Adrenal gland (tissue), 12 donors: ENCODE results near the gene RPS23. TPM values are rescaled to one million over a fixed set of nuclear protein-coding genes. Genes with fewer than 3 reads are reported as not detected.

ENCODE experiments used
- DNase-seq, 7 donors: peaks; one replicate each; pipeline ENCODE4 v3.0.0-alpha.2; 2019 to 2020
- H3K27ac ChIP-seq, 5 donors: fragments of 200-600 bp; sonication (generic) in 4 of 5; 1 replicate in 3 of 5; 2 replicates in 2 of 5; pipeline versions ENCODE4 v1.5.1 to v1.8.0; 2016 to 2020; ENCODE audit warnings: mild to moderate bottlenecking in 1 of 5
- H3K27me3 ChIP-seq: fragments of 200-600 bp; 2 replicates; pipeline ENCODE4 v1.8.0; 2021
- H3K36me3 ChIP-seq, 2 donors: fragments of 200-600 bp; replicated peaks in 1 of 2; 1 replicate in 1 of 2; 2 replicates in 1 of 2; pipeline versions ENCODE4 v1.5.1 to v1.8.0; 2018 to 2022
- H3K4me1 ChIP-seq, 2 donors: fragments of 200-600 bp; replicated peaks in 1 of 2; 1 replicate in 1 of 2; 2 replicates in 1 of 2; pipeline versions ENCODE4 v1.5.1 to v1.8.0; 2018 to 2021
- H3K4me3 ChIP-seq, 4 donors: fragments of 200-600 bp; sonication (generic) in 3 of 4; one replicate each; pipeline ENCODE4 v1.5.1; 2016 to 2018
- H3K9me3 ChIP-seq, 3 donors: fragments of 200-600 bp; sonication (generic) in 1 of 3; replicated peaks in 1 of 3; 1 replicate in 2 of 3; 2 replicates in 1 of 3; pipeline versions ENCODE4 v1.5.1 to v1.8.0; 2016 to 2021
- POLR2A ChIP-seq, 2 donors: fragments of 450-650 bp; IDR thresholded peaks; one replicate each; pipeline ENCODE4 v1.6.1; 2017; ENCODE audit warnings: antibody characterized with exemption in 2 of 2, mild to moderate bottlenecking in 2 of 2, moderate library complexity in 1 of 2
- WGBS, 4 donors: extraction: QIAGEN DNeasy Blood & Tissue Kit in 2 of 4; methylation state at CpG; one replicate each; pipeline versions ENCODE4 v1.1.5 to v1.1.7; 2013 to 2017; 5-methylcytosine and 5-hydroxymethylcytosine counted together
- intact Hi-C, 2 donors: fragments of 100-400 bp; cut with DNase I; formaldehyde crosslinking; loops; one replicate each; pipeline versions ENCODE4 v1.14.1 to v1.15.0; 2022 to 2023
- polyA plus RNA-seq, 3 donors: library from polyadenylated mRNA; stranded (reverse); fragments of 200-250 nt in 2 of 3; fragments of 350-450 nt in 1 of 3; fragmentation: Illumina TruSeq in 1 of 3; extraction: RNeasy Lipid Tissue Mini Kit (QIAGEN cat#74804) in 1 of 3; gene quantifications; one replicate each; pipeline ENCODE4 v1.2.3, GENCODE V29; 2013 to 2014
- total RNA-seq, 9 donors: library from RNA; depleted of rRNA in 4 of 9; stranded (reverse); fragments of >200 nt in 4 of 9; fragments of 120-200 nt in 1 of 9; fragmentation: NEBNext Ultra II Directional in 1 of 9; extraction: Animal tissue kit (Norgen Biotek cat#: 25700) in 1 of 9; gene quantifications; one replicate each; pipeline versions ENCODE4 v1.1.0 to v1.2.4, GENCODE V29; 2013 to 2023
- TF ChIP-seq, protein P1 (sequence below), 6 experiments: fragments of 450-650 bp in 4 of 6; fragments of 200-600 bp in 2 of 6; sonication (generic) in 1 of 6; IDR thresholded peaks; 1 replicate in 5 of 6; 2 replicates in 1 of 6; pipeline versions ENCODE4 v1.5.1 to v1.8.0; 2016 to 2021; ENCODE audit warnings: antibody characterized with exemption in 6 of 6, mild to moderate bottlenecking in 2 of 6, moderate library complexity in 1 of 6
- donor health status: healthy with polysubstance abuse.
- donor health status: Bipolar disorder and iron deficiency.
- donor health status: DM: yes; HTN: yes; CAD: no.
- donor health status: DM: no; HTN: no; CAD: no.
- donor health status: DM: no; HTN: no; CAD: no.
- donor health status: DM: yes; HTN: yes; CAD: no.

The RPS23 gene
- total and polyA plus RNA-seq, 12 donors, result 995 to 3,420 (median 1,546) TPM

DNA sequence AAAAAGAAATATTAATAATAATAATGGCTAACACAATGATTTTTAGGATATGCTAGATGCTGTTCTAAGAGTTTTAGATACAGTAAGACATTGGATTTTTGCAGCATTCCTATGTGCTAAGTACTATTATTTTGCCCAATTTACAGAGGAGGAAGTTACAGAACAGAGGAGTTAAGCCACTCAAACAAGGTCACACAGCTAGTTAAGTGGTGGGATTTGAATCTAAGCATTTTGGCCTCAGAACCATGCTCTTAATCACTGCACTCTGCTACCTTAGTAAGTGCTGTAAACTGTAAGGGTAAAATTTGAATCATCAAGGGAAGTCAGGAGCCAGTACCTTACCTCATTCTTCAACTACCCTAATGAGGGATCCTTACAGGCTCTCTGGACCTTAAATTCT, 25.4 kb downstream of the RPS23 start:
- Histone ChIP-seq H3K4me1 (no peaks in the 10 kb centered on the region), H3K27ac (no peak overlapping the region), H3K4me3 (no peak overlapping the region), H3K36me3 (no peaks in the 10 kb centered on the region), H3K9me3 (peaks cover 0 to 3% (median 2%) of the 10 kb centered on the region in 3 donors), H3K27me3 (no peaks in the 10 kb centered on the region)
- DNase-seq, result no peak
- intact Hi-C loops, result no loop called here
- no peak for TF ChIP-seq POLR2A (IDR thresholded peaks at IDR 0.05)
- TF ChIP-seq, protein P1, sequence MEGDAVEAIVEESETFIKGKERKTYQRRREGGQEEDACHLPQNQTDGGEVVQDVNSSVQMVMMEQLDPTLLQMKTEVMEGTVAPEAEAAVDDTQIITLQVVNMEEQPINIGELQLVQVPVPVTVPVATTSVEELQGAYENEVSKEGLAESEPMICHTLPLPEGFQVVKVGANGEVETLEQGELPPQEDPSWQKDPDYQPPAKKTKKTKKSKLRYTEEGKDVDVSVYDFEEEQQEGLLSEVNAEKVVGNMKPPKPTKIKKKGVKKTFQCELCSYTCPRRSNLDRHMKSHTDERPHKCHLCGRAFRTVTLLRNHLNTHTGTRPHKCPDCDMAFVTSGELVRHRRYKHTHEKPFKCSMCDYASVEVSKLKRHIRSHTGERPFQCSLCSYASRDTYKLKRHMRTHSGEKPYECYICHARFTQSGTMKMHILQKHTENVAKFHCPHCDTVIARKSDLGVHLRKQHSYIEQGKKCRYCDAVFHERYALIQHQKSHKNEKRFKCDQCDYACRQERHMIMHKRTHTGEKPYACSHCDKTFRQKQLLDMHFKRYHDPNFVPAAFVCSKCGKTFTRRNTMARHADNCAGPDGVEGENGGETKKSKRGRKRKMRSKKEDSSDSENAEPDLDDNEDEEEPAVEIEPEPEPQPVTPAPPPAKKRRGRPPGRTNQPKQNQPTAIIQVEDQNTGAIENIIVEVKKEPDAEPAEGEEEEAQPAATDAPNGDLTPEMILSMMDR (IDR thresholded peaks at IDR 0.05), result no peak

DNA sequence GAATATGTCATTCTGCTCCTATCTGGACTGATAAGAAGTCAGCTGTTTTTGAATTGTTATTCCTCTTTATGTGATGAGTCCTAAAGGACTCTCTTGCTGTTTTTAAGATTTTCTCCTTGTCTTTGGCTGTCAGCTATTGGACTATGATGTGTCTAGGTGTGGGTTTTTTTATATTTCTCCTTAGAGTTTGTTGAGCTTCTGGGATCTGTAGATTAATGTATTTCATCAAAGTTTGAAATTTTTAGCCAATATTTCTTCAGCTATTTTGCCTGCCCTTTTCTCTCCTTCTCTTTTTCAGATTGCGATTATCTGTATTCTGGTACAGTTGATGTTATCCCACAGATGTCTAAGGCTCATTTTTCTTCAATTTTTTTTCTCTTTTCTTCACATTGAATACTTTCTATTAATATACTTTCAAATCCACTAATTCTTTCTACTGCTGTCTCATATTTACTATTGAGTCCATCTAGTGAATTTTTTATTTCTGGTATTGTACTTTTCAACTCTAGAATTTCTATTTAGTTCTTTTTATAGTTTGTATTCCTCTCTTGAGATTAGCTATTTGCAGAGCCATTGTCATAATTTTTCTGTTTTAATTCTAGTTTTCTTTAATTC, 31.1 kb downstream of the RPS23 start:
- TF ChIP-seq, protein P1 (IDR thresholded peaks at IDR 0.05), result no peak
- no peak for TF ChIP-seq POLR2A (IDR thresholded peaks at IDR 0.05)
- Histone ChIP-seq H3K9me3 (peaks cover 0 to 16% (median 15%) of the 10 kb centered on the region in 3 donors), H3K4me1 (no peaks in the 10 kb centered on the region), H3K27me3 (no peaks in the 10 kb centered on the region), H3K36me3 (no peaks in the 10 kb centered on the region), H3K4me3 (no peak overlapping the region), H3K27ac (no peak overlapping the region)
- WGBS, 4 donors, result 96 to 100% (median 97%) methylated on average over 1 of the region's 1 CpG
- DNase-seq, result no peak
- intact Hi-C loops, result no loop called here

DNA sequence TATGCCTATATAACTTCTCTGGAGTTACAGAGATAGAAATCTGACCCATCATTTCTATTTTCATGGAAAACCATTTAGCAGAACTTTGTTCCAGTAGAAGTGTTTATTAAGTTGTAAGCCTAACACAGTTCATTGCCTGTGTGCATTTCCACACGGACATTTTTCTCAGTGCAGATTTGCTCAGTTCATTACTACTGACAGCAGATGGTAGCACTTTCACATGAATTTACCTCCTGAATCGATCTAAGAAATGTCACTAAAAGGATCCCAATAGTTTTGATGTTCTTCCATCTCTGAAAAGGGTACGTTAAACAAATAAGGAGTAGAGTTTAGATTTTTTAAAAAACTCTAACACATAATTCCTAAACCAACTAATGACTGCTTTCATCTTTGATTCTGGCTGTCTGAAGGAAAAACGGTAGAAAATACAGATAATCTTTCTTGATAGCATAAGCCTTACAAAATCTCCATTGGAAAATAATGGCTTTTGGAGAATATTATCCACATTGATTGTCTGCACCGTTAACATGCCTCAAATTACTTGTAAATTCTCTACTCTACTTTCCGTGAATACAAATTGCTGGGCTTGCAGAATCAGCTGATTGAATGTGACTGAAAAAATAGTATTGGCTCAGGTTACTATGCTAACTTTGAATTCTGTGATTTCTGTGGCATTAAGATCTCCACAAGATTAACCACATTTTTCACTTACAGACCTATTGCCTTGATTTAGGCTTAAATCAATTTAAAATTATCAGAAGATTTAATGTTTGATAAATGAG, 33.1 kb downstream of the RPS23 start:
- no peaks in the 10 kb centered on the region for H3K36me3 ChIP-seq
- intact Hi-C loops, result no loop called here
- DNase-seq, result no peak
- H3K9me3 ChIP-seq, result peaks cover 0 to 16% (median 15%) of the 10 kb centered on the region in 3 donors
- no peak overlapping the region for H3K27ac ChIP-seq
- no peak overlapping the region for H3K4me3 ChIP-seq
- 73 to 88% (median 80%) methylated on average over 6 of the region's 6 CpGs for whole genome bisulfite sequencing, 4 donors
- no peaks in the 10 kb centered on the region for H3K27me3 ChIP-seq
- H3K4me1 ChIP-seq, result no peaks in the 10 kb centered on the region
- TF ChIP-seq, protein P1 (IDR thresholded peaks at IDR 0.05), result no peak
- TF ChIP-seq POLR2A (IDR thresholded peaks at IDR 0.05), result no peak

DNA sequence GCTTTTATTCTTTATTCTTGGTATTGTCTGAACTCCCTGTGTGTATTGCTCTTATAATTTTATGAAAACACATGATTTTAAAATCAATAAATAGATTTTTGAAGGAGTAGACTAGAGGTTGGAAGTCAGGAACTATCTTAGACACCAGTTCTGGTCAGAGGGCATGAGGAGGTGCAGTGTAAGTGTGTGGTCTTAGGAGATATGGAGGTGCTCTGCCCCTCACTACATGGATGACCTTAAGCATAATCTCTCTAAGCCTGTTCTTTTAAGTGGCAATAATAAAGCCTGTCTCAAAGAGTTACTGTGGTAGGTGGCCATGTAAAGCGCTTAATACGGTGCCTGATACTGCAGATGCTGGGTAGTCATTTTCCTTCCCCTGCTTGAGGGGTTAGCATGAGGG, 34.0 kb downstream of the RPS23 start:
- TF ChIP-seq, protein P1 (IDR thresholded peaks at IDR 0.05), result no peak
- TF ChIP-seq POLR2A (IDR thresholded peaks at IDR 0.05), result no peak
- H3K4me3 ChIP-seq, result no peak overlapping the region
- H3K9me3 ChIP-seq, result peaks cover 0 to 16% (median 15%) of the 10 kb centered on the region in 3 donors
- H3K27ac ChIP-seq, result no peak overlapping the region
- intact Hi-C loops, result no loop called here
- no peak for DNase-seq
- H3K27me3 ChIP-seq, result no peaks in the 10 kb centered on the region
- 97 to 98% (median 97%) methylated on average over 2 of the region's 2 CpGs for WGBS, 4 donors
- H3K36me3 ChIP-seq, result no peaks in the 10 kb centered on the region
- no peaks in the 10 kb centered on the region for H3K4me1 ChIP-seq
